ENCODE results near the gene QARS1.

QARS1 gene

GRCh38 chr3:49093853-49094767 lies 10.4 kb downstream of the QARS1 start, which contains the start of gene QRICH1:
TSS of gene QRICH1 (minus strand) at chr3:49094071. CDS start at chr3:49077017, 17,054 bp downstream.
- TF ChIP-seq CTCF (IDR thresholded peaks at IDR 0.05; ENCODE audit: insufficient read depth, low read depth, low read length, missing control alignments), result peak; percentile 58
- H3K4me3 ChIP-seq (ENCODE audit: low read length), result peak within 1 kb of the TSS; percentile 91
- DNase-seq (ENCODE audit: low read depth), result peak; percentile 98

- peak overlapping the region; percentile 91 for H3K4me3 ChIP-seq (ENCODE audit: low read length)
- no peak for TF ChIP-seq CTCF (IDR thresholded peaks at IDR 0.05; ENCODE audit: insufficient read depth, low read depth, low read length, missing control alignments)
- peak; percentile 79 for DNase-seq (ENCODE audit: low read depth)
Measured at GRCh38 chr3:49092938-49093852, 11.4 kb downstream of the QARS1 start.

GRCh38 chr3:49081429-49081828 lies 23.1 kb downstream of the QARS1 start:
- no peak overlapping the region for H3K4me3 ChIP-seq (ENCODE audit: low read length)
- DNase-seq (ENCODE audit: low read depth), result peak; percentile 64
- no peak for TF ChIP-seq CTCF (IDR thresholded peaks at IDR 0.05; ENCODE audit: insufficient read depth, low read depth, low read length, missing control alignments)

- no peak for TF ChIP-seq CTCF (IDR thresholded peaks at IDR 0.05; ENCODE audit: insufficient read depth, low read depth, low read length, missing control alignments)
- H3K4me3 ChIP-seq (ENCODE audit: low read length), result no peak overlapping the region
Measured at GRCh38 chr3:49079270-49079669, 25.3 kb downstream of the QARS1 start.

GRCh38 chr3:49076646-49077045 lies 27.9 kb downstream of the QARS1 start:
- TF ChIP-seq CTCF (IDR thresholded peaks at IDR 0.05; ENCODE audit: insufficient read depth, low read depth, low read length, missing control alignments), result peak; percentile 25
- no peak overlapping the region for H3K4me3 ChIP-seq (ENCODE audit: low read length)
- DNase-seq (ENCODE audit: low read depth), result peak; percentile 57

More at GRCh38 chr3:49079270-49079669, 25.3 kb downstream of the QARS1 start:
- no peak for DNase-seq (ENCODE audit: low read depth)

GRCh38 chr3:49076116-49076515 lies 28.4 kb downstream of the QARS1 start:
- no peak for TF ChIP-seq CTCF (IDR thresholded peaks at IDR 0.05; ENCODE audit: insufficient read depth, low read depth, low read length, missing control alignments)
- no peak for DNase-seq (ENCODE audit: low read depth)
- no peak overlapping the region for H3K4me3 ChIP-seq (ENCODE audit: low read length)
